Daoy (cell line): ENCODE results near the gene PSMC5. TPM values are rescaled to one million over a fixed set of nuclear protein-coding genes. Genes with fewer than 3 reads are reported as not detected.
"Not testable (repeated sequence)": the region's sequence is repeated elsewhere in the genome, so short reads cannot be mapped to it uniquely, and the experiment has no call there.

ENCODE experiments used
- DNase-seq: peaks from one replicate; pipeline ENCODE4 v3.0.0-alpha.2; 2015; ENCODE audit warnings: low read depth
- total RNA-seq: library from RNA; depleted of rRNA; stranded (reverse); fragments of >200 nt; shearing (Covaris generic); gene quantifications from 2 replicates; pipeline ENCODE4 v1.2.3, GENCODE V29; 2014; rRNA removed

PSMC5 gene
- total RNA-seq, 1 experiment from 2014 or later: 98.5 TPM

- DNase-seq: not testable (repeated sequence)
Measured at GRCh38 chr17:63870292-63870665, 43.0 kb downstream of the PSMC5 start.

- not testable (repeated sequence) for DNase-seq
Measured at GRCh38 chr17:63871646-63872365, 44.6 kb downstream of the PSMC5 start.

GRCh38 chr17:63873577-63873976, 46.3 kb downstream of the PSMC5 start, which contains the start of gene CSH2:
Gene CSH2, minus strand, starts transcription at chr17:63873677. Its CDS starts 63 bp downstream, at chr17:63873614.
- not testable (repeated sequence) for DNase-seq

- not testable (repeated sequence) for DNase-seq
Measured at GRCh38 chr17:63874061-63874626, 46.9 kb downstream of the PSMC5 start.

- DNase-seq: not testable (repeated sequence)
Measured at GRCh38 chr17:63874693-63875092, 47.5 kb downstream of the PSMC5 start.

GRCh38 chr17:63878413-63878812, 51.2 kb downstream of the PSMC5 start:
- not testable (repeated sequence) for DNase-seq

GRCh38 chr17:63880706-63881105, 53.5 kb downstream of the PSMC5 start:
- DNase-seq: no peak

GRCh38 chr17:63881337-63881736, 54.1 kb downstream of the PSMC5 start:
- not testable (repeated sequence) for DNase-seq

Other genes with a start within 250 kb of the PSMC5 start
- 22.9 and 23.8 TPM in 2 replicates for gene TACO1, start 226.5 kb upstream of the PSMC5 start, total RNA-seq
- gene MAP3K3, start 205.0 kb upstream of the PSMC5 start, total RNA-seq: 16.8 and 19.7 TPM in 2 replicates
- gene LIMD2, start 127.3 kb upstream of the PSMC5 start, total RNA-seq: 32.3 and 41.7 TPM in 2 replicates
- 10.9 and 18.7 TPM in 2 replicates for gene STRADA, start 85.6 kb upstream of the PSMC5 start, total RNA-seq
- gene CCDC47, start 53.8 kb upstream of the PSMC5 start, total RNA-seq: 94.1 and 117 TPM in 2 replicates
- gene DDX42, start 53.3 kb upstream of the PSMC5 start, total RNA-seq: 43.3 and 48.5 TPM in 2 replicates
- gene FTSJ3, start 232 bp downstream of the PSMC5 start, total RNA-seq: 91.3 and 116 TPM in 2 replicates
- 69.4 and 73.5 TPM in 2 replicates for gene SMARCD2, start 15.3 kb downstream of the PSMC5 start, total RNA-seq
- not detected in 2 replicates for gene CSH2, start 46.2 kb downstream of the PSMC5 start, total RNA-seq
- not detected in 2 replicates for gene GH2, start 54.5 kb downstream of the PSMC5 start, total RNA-seq
- gene CSH1, start 69.1 kb downstream of the PSMC5 start, total RNA-seq: not detected in 2 replicates
- gene CSHL1, start 83.8 kb downstream of the PSMC5 start, total RNA-seq: not detected in 2 replicates
- gene GH1, start 91.4 kb downstream of the PSMC5 start, total RNA-seq: not detected in 2 replicates
- gene CD79B, start 104.9 kb downstream of the PSMC5 start, total RNA-seq: 2.6 TPM in 1 of 2 replicates, not detected in the other
- gene SCN4A, start 145.5 kb downstream of the PSMC5 start, total RNA-seq: 0.06 TPM in 1 of 2 replicates, not detected in the other
- gene PRR29, start 170.9 kb downstream of the PSMC5 start, total RNA-seq: 0.17 and 1.1 TPM in 2 replicates
- 5.0 and 7.7 TPM in 2 replicates for gene ICAM2, start 193.2 kb downstream of the PSMC5 start, total RNA-seq